GM12872 (cell line): ENCODE results near the gene SDK1.

Experiments
- CTCF ChIP-seq: IDR thresholded peaks from 3 replicates; pipeline ENCODE4 v1.5.1; 2011; ENCODE audit warnings: low read depth, mild to moderate bottlenecking, low read length, moderate library complexity; ENCODE audit not compliant: insufficient read depth

The SDK1 gene

GRCh38 chr7:3540456-3541220 is 239.6 kb downstream of the SDK1 start:
- no peak for TF ChIP-seq CTCF

- no peak for TF ChIP-seq CTCF
These were observed 243.2 kb downstream of the SDK1 start for GRCh38 chr7:3544202-3544601.

GRCh38 chr7:3548815-3549214 is 247.8 kb downstream of the SDK1 start:
- TF ChIP-seq CTCF: no peak

GRCh38 chr7:3549601-3550000 is 248.5 kb downstream of the SDK1 start:
- no peak for TF ChIP-seq CTCF

- TF ChIP-seq CTCF: no peak
These were observed 250.5 kb downstream of the SDK1 start for GRCh38 chr7:3551536-3551935.

- TF ChIP-seq CTCF: no peak
These were observed 251.4 kb downstream of the SDK1 start for GRCh38 chr7:3552499-3552898.

GRCh38 chr7:3558400-3558799 is 257.3 kb downstream of the SDK1 start:
- TF ChIP-seq CTCF: no peak
